Esophagus (tissue), 2 donors: ENCODE measurements around the gene ITPR1. TPM values are rescaled to one million over a fixed set of nuclear protein-coding genes. Genes with fewer than 3 reads are reported as not detected.

Source experiments
- H3K27ac ChIP-seq, 2 donors: one replicate each; pipeline ENCODE4 v1.5.1; 2013; ENCODE audit warnings: low read depth in 2 of 2, mild to moderate bottlenecking in 2 of 2, inconsistent platforms in 1 of 2, low read length in 1 of 2, moderate library complexity in 1 of 2
- H3K27me3 ChIP-seq, 2 donors: one replicate each; pipeline ENCODE4 v1.6.1; 2013; ENCODE audit warnings: low read length in 2 of 2, control low read depth in 1 of 2, mild to moderate bottlenecking in 1 of 2; ENCODE audit not compliant: insufficient read depth in 2 of 2, control insufficient read depth in 1 of 2
- H3K36me3 ChIP-seq, 2 donors: one replicate each; pipeline ENCODE4 v1.6.1; 2013; ENCODE audit warnings: low read length in 1 of 2; ENCODE audit not compliant: control insufficient read depth in 2 of 2, insufficient read depth in 2 of 2
- H3K4me1 ChIP-seq, 2 donors: one replicate each; pipeline ENCODE4 v1.6.1; 2013; ENCODE audit warnings: low read length in 1 of 2; ENCODE audit not compliant: control insufficient read depth in 2 of 2, insufficient read depth in 2 of 2
- H3K4me3 ChIP-seq, 2 donors: one replicate each; pipeline ENCODE4 v1.5.1; 2013; ENCODE audit warnings: low read length in 2 of 2, mild to moderate bottlenecking in 2 of 2, low read depth in 1 of 2, moderate library complexity in 1 of 2
- H3K9me3 ChIP-seq, 2 donors: one replicate each; pipeline ENCODE4 v1.6.1; 2013; ENCODE audit warnings: mild to moderate bottlenecking in 2 of 2, low read depth in 1 of 2, low read length in 1 of 2, moderate library complexity in 1 of 2; ENCODE audit not compliant: control insufficient read depth in 2 of 2, insufficient read depth in 1 of 2
- WGBS, 2 donors: extraction: QIAGEN DNeasy Blood & Tissue Kit; methylation state at CpG; one replicate each; pipeline ENCODE4 v1.1.7; 2013; 5-methylcytosine and 5-hydroxymethylcytosine counted together
- polyA plus RNA-seq, 2 donors: library from polyadenylated mRNA; stranded (reverse); fragments of 200-250 nt; gene quantifications; one replicate each; pipeline ENCODE4 v1.2.3, GENCODE V29; 2013
- donor health status: healthy with polysubstance abuse.
- donor health status: Bipolar disorder and iron deficiency.

The ITPR1 gene
- polyA plus RNA-seq, 2 donors: 7.5 to 16.3 TPM

GRCh38 chr3:4696266-4696665, 203.1 kb downstream of the ITPR1 start:
- Histone ChIP-seq H3K27ac (no peak overlapping the region), H3K27me3 (no peaks in the 10 kb centered on the region), H3K36me3 (peaks cover 0 to 5% of the 10 kb centered on the region in 2 donors), H3K4me3 (no peak overlapping the region), H3K4me1 (no peaks in the 10 kb centered on the region), H3K9me3 (no peaks in the 10 kb centered on the region)
- 57 to 84% methylated on average over 4 of the region's 4 CpGs for WGBS, 2 donors

GRCh38 chr3:4698125-4698821, 205.1 kb downstream of the ITPR1 start:
- Histone ChIP-seq H3K9me3 (no peaks in the 10 kb centered on the region), H3K27me3 (no peaks in the 10 kb centered on the region), H3K4me3 (no peak overlapping the region), H3K27ac (no peak overlapping the region), H3K36me3 (peaks cover 3 to 4% of the 10 kb centered on the region in 2 donors), H3K4me1 (no peaks in the 10 kb centered on the region)
- 83 to 90% methylated on average over 3 of the region's 3 CpGs for WGBS, 2 donors

GRCh38 chr3:4703054-4703480, 209.9 kb downstream of the ITPR1 start:
- Histone ChIP-seq H3K9me3 (no peaks in the 10 kb centered on the region), H3K27me3 (no peaks in the 10 kb centered on the region), H3K4me1 (no peaks in the 10 kb centered on the region), H3K4me3 (no peak overlapping the region), H3K36me3 (peaks cover 0 to 5% of the 10 kb centered on the region in 2 donors), H3K27ac (no peak overlapping the region)
- WGBS, 2 donors: 42 to 54% methylated on average over 3 of the region's 3 CpGs

- no peak overlapping the region for H3K4me3 ChIP-seq
- H3K36me3 ChIP-seq: peaks cover 0 to 5% of the 10 kb centered on the region in 2 donors
- no peaks in the 10 kb centered on the region for H3K4me1 ChIP-seq
- H3K27me3 ChIP-seq: no peaks in the 10 kb centered on the region
- H3K9me3 ChIP-seq: no peaks in the 10 kb centered on the region
- WGBS, 2 donors: 76 to 78% methylated on average over 4 of the region's 4 CpGs
- H3K27ac ChIP-seq: no peak overlapping the region
Observed at GRCh38 chr3:4704552-4704951, 211.4 kb downstream of the ITPR1 start.

- no peak overlapping the region for H3K27ac ChIP-seq
- H3K4me3 ChIP-seq: no peak overlapping the region
- peaks cover 2% of the 10 kb centered on the region in 2 donors for H3K36me3 ChIP-seq
- H3K4me1 ChIP-seq: no peaks in the 10 kb centered on the region
- 95 to 96% methylated on average over 4 of the region's 4 CpGs for WGBS, 2 donors
- no peaks in the 10 kb centered on the region for H3K27me3 ChIP-seq
- H3K9me3 ChIP-seq: no peaks in the 10 kb centered on the region
Observed at GRCh38 chr3:4707324-4707723, 214.2 kb downstream of the ITPR1 start.

GRCh38 chr3:4708230-4708629, 215.1 kb downstream of the ITPR1 start:
- H3K27ac ChIP-seq: no peak overlapping the region
- H3K9me3 ChIP-seq: no peaks in the 10 kb centered on the region
- 68 to 74% methylated on average over 7 of the region's 7 CpGs for WGBS, 2 donors
- peaks cover 2% of the 10 kb centered on the region in 2 donors for H3K36me3 ChIP-seq
- H3K4me3 ChIP-seq: no peak overlapping the region
- no peaks in the 10 kb centered on the region for H3K27me3 ChIP-seq
- no peaks in the 10 kb centered on the region for H3K4me1 ChIP-seq

GRCh38 chr3:4709341-4709740, 216.2 kb downstream of the ITPR1 start:
- Histone ChIP-seq H3K4me1 (no peaks in the 10 kb centered on the region), H3K4me3 (no peak overlapping the region), H3K27me3 (no peaks in the 10 kb centered on the region), H3K9me3 (no peaks in the 10 kb centered on the region), H3K27ac (no peak overlapping the region), H3K36me3 (peaks cover 2% of the 10 kb centered on the region in 2 donors)
- 13 to 28% methylated on average over 1 of the region's 1 CpG for WGBS, 2 donors

GRCh38 chr3:4710191-4710590, 217.0 kb downstream of the ITPR1 start:
- H3K4me1 ChIP-seq: no peaks in the 10 kb centered on the region
- WGBS, 2 donors: 88 to 89% methylated on average over 16 of the region's 16 CpGs
- H3K9me3 ChIP-seq: no peaks in the 10 kb centered on the region
- no peak overlapping the region for H3K4me3 ChIP-seq
- no peaks in the 10 kb centered on the region for H3K27me3 ChIP-seq
- H3K36me3 ChIP-seq: peaks cover 2% of the 10 kb centered on the region in 2 donors
- no peak overlapping the region for H3K27ac ChIP-seq

GRCh38 chr3:4711680-4711992, 218.5 kb downstream of the ITPR1 start:
- no peak overlapping the region for H3K4me3 ChIP-seq
- no peaks in the 10 kb centered on the region for H3K27me3 ChIP-seq
- peak overlapping the region in 1 of 2 donors; percentile 60 for H3K27ac ChIP-seq
- 7 to 9% methylated on average over 1 of the region's 1 CpG for WGBS, 2 donors
- H3K36me3 ChIP-seq: peaks cover 2% of the 10 kb centered on the region in 2 donors
- H3K4me1 ChIP-seq: no peaks in the 10 kb centered on the region
- no peaks in the 10 kb centered on the region for H3K9me3 ChIP-seq

GRCh38 chr3:4712109-4712508, 219.0 kb downstream of the ITPR1 start:
- Histone ChIP-seq H3K4me3 (no peak overlapping the region), H3K36me3 (peaks cover 1 to 2% of the 10 kb centered on the region in 2 donors), H3K4me1 (no peaks in the 10 kb centered on the region), H3K9me3 (no peaks in the 10 kb centered on the region), H3K27me3 (no peaks in the 10 kb centered on the region), H3K27ac (no peak overlapping the region)
- 57% methylated on average over 7 of the region's 7 CpGs for WGBS, 2 donors
